HG02870 (cell line): Measurements from ENCODE around the gene MMP3.
"Not testable (repeated sequence)": the region's sequence is repeated elsewhere in the genome, so short reads cannot be mapped to it uniquely, and the experiment has no call there.

Source experiments
- ATAC-seq: cut with Tn5 transposase; IDR thresholded peaks from one replicate; pipeline ENCODE4 v1.9.1; 2021; ENCODE audit warnings: mild to moderate bottlenecking, moderate library complexity; ENCODE audit not compliant: unreplicated experiment

Gene MMP3

DNA sequence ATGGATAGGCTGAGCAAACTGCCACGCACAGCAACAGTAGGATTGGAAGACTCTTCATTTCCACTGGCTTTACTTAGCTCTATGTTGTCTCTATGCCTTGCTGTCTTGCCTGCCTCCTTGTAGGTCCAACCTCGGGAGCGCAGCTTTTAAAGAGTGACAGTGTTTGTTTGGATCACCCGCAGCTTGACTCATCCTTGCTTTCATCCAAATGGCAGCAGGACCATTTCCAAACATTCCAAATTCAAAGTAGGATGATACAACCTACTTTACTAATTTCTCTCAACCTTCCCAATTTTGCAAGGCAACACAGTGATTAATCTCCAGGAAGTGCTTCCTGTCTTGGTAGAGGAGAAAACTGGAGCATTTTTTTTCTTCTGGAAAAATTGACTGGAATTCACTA, at the start of gene MMP3:
TSS of gene MMP3 (minus strand) at position 121 of the 400 bp plus-strand sequence. CDS start at position 58, 63 bp downstream.
- ATAC-seq = no peak

DNA sequence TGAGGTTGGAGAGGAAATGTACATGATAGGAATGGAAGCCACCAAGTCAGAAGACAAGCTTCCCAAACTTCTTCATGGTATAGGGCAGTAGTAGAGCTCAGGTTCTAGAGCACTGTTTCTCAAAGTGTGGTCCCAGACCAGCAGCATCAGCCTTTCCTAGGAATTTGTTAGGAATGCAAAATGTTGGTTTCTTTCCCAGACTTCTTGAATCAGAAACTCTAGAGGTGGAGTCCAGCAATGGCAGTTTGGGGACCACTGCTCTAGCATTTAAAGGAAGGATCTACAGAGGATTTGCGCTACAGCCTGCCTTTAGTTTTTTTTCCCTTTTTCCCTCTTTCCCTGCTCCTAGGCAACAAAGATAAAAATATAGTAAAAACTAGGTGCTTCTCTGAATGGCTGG, 48.3 kb upstream of the MMP3 start:
- ATAC-seq = no peak

DNA sequence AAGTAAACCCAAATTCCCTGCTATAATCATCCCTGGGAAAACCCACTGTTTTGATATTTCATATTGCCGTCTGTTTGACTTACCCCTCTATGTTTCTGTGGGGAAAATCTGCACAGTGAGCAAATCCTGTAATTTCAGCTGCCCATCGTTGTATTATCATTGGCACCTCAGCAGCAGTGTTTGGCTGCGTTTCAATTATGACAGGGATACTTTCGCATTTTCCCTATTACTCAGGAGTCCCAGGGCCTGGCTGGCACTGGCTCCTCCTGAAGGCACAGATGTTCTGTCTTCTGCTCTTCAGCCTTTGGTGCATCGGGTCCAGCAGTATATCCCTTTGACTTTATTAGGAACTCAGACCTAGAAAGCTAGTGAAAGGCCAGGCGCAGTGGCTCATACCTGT, 43.6 kb upstream of the MMP3 start:
- ATAC-seq = no peak

DNA sequence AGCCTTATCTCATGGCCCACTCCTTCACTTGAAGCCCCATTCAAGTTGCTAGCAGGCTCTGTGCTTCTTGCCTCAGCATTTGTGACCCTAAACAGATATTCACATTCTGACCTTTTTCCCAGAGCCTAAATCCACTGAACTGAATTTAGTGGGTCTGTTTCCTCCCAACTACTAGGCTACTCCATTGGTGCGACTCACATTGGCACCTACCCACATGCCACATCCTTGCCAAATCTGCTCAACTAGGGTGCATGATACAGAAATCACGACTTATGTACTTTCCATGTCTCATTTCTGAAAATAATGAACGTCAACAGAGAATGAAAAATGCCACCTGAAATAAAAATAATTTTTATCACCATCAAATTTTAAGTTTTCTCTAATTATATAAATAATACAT, 39.7 kb upstream of the MMP3 start:
- no peak for ATAC-seq

DNA sequence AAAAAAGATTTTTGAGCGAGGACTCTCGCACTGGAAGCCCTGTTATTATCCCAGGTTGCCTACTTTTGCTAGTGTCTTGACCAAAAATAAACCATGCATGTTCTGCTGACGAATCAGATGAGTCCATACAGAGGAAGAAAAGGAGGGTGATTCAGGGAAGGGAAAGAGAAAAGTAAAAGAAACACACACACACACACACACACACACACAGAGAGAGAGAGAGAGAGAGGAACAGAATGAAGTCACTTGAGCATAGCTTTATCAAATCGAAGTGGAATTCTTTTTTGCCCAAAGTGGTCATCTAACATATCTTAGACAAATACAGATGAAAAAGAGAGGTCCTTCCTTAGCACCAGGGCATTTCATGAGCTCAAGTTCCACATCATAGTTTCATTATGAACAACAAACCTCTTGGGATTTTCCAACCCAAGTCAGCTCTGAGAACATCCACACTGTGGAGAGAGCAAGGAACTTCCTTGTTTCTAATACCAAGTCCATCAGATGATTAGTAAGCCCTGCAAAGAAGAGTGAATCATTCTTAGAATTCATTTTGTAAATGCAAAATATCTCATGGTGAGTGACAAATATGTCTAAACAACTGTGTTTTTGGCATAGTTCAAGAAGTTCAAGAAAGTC, 39.1 kb upstream of the MMP3 start:
- ATAC-seq = peak; percentile 78

DNA sequence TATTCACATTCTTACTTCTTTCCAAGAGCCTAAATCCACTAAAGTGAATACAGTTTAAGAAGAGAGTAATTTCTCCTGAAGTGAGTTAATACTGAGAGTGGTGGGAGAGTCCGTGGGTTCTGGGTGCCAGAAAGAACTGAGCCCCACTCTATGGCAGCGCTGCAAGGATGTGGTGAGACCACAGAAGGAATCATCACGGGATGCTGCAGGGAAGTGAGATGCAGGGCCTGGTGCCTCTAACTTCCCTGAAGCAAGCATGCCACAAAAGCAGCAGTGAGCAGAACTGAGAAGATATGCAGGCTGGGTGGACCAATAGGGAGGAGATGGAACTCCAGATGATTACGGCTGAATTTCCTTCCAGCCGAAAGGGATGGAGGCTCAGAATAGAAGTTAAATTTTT, 36.4 kb upstream of the MMP3 start:
- ATAC-seq = no peak

DNA sequence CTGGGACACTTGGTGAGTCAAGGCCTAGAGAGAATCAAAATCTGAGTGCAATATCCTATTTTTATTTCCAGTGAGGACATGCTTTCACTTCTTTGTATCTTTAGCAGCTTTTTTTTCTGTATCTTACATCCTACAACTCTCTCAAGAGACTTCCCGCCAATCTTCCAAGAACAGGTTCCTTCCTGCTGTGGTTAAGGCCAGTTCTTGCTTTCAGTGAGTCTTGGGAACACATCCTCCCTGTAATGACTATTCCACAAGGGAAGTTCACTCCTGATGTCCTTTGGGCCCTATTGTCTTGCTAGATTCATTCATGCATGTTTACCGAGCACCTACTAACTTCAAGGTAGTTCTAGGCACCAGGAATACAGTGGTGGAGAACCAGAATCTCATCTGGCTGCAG, 35.2 kb upstream of the MMP3 start:
- ATAC-seq = no peak

DNA sequence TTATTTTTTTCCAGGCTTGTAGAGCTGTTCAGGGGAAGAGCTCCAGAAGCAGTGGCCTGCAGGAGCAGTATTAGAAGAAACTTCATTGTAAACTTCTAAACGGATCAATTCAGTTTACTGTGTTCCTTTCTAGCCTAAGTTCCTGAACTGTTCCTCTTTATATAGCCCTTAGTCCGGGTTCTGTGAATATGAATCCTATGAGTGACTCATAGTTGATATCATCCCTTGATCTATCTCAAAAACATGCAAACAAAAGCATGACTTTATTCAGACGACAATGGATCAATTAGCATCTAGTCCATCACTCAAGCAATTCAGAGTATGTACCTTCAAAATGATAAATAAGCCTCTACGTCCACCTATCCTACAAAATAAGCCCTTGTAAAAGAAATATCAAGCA, 31.4 kb upstream of the MMP3 start, which contains the start of gene MMP12:
TSS of gene MMP12 (minus strand) at position 131 of the 400 bp plus-strand sequence. CDS start at position 86, 45 bp downstream.
- ATAC-seq = no peak

DNA sequence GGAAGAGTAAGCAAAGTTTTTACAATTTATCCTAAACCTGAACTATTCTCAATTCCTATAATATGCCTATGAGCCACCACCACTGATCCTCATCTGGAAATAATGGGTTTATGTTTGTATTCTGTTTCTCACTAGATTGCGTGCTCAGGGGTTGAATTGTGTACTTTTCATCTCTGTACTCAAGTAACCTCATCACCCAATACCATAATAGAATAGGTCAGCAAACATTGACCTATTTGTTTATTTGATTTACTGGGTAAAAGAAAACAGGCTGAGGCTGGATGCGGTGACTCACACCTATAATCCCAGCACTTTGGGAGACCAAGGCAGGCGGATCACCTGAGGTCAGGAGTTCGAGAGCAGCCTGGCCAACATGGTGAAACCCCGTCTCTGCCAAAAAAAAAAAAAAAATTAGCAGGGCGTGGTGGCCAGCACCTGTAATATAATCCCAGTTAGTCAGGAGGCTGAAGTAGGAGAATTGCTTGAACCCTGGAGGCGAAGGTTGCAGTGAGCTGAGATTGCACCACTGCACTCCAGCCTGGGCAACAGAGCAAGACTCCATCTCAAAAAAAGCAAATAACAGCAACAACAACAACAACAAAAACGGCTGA, 26.1 kb upstream of the MMP3 start:
- ATAC-seq = not testable (repeated sequence)

DNA sequence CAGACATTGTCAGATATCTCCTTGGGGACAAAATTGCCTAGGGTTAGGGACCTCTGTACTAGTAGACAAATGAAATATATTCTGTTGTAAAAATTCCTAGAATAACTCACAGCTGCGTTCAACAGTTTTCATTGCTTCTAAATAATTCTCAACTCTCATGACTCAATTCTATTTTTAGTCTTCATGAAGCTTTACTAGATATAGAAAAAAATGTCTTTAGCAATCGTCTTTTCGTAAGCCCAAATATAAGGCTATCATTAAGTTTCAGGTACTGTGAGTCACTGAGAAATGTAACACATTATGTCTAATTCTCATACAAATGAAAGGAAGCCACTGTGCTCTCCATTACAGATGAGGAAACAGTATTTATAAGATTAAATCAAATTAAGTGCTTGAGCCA, 24.9 kb upstream of the MMP3 start:
- ATAC-seq = no peak

DNA sequence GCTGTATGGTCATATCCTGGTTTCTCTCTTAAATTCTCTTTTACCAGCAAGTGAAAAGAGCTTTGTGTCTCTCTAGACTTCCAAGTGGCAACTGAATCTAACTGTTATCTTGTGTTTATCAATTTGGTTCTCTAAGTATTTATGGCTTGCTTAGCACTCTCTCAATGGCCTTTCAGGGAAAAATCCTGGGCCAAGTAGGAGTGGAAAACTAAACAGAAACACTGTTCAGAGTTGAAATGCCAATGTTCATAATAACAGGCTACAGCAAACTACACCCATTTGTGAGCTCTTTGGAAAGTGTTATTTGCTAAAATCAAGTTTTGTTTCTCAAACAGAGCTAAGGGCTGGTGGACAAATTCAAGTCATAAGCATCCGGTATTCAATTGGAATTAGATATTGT, 21.3 kb upstream of the MMP3 start:
- ATAC-seq = no peak

DNA sequence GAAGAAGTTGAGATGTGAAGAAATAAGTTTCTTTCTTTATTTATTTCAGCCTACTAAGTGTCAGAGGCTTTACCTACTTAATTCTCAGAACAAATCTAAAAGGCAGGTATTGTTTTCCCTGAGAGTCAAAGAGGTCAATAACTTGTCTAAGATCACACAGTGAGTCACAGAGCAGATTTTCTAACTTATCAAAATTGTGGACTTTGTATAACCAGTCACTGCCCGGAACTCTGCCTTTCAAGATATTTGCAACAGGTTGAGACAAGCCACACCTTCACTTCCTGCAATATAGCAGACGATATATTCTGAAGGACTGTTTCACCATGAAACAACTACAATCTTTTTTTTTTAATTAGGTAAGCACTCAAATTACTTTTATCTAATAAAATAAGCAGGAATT, 10.5 kb upstream of the MMP3 start:
- ATAC-seq = no peak

DNA sequence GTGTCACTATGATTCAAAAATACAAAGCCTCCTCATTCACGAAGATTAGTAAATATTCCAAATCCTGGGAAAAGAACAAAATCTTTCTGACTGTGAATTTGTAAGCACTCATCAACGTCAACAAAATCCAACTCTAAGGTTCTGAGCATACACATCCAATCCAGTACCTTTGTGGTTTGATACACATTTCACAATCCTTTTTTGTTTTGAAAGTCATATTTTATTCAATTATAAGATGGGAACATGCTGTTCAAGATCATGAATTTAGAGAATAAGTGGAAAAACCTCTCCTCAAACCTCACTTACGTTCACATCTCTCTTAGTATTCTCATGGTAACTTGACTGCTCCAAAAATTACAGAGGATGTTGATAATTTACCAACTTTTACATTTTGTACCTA, 9.6 kb upstream of the MMP3 start:
- ATAC-seq = no peak

DNA sequence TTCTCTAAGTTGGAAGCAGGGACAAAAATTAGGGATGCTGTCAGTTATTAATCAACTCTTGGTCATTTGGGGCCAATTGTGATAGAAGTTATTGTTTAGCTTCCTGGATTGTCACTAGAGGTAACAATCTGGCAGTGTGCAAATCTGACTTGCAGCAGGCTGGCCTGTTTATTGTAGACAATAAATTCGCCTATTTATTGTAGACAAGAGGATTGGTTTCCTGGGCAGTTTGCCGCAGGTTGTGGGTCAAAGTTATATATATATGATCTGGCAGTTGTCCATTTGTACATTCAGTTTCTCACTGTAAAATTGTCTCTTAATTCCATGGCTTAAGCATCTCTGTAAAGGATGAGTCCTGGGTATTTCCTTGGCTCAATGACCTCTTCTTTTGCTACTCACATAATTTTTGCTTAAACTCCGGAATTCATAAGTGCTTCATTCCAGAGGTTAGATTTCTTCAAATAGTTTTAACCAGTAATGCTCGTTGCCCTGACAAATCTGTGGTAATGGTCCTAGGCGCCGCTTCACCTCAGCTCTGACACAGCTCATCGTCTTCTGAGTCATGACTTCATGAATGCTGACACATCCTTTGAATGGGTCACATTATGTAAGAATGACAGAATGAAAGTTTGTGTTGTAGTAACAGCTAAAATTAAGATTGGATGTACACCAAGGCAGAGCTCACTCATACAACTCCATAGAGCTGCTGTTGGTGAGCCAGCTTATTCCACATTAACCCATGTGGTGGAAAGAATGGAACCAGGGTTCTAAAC, 7.8 kb upstream of the MMP3 start:
- ATAC-seq = no peak

DNA sequence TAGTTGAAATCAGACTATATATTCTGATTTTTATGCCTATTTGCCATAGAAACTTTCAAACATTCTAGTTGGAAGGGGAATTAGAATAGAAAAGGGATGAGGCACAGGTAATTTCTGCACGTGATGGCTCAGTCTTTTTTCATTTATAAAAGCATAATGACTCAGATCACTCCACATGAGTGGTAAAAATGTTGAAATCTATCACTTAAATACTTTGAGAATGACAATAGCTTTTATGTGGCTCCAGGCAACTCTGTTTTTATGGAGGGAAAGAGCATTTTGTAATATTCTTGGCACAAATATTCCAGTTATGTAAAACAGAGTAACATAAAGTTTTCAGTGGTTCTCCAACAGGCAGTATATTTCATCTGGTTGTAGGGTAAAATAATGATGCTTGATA, 5.9 kb upstream of the MMP3 start:
- no peak for ATAC-seq

DNA sequence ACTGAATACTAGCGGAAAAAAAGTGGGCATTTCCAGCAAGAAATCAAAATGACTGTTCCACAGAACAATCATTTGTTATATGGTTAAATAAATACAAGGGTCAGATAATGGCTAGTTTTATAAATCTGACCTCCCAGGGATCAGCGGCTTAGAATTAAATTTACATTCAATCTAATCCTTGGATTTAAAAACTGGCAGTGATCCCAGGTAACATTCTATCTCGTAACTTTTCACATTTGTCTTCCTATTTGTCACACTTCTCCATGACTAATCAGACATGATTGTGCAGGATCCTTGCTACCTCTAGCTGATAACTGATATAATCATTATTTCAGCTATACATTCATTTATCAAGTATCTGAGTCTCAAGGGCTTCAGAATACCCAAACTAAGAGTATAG, 2.9 kb upstream of the MMP3 start:
- no peak for ATAC-seq

DNA sequence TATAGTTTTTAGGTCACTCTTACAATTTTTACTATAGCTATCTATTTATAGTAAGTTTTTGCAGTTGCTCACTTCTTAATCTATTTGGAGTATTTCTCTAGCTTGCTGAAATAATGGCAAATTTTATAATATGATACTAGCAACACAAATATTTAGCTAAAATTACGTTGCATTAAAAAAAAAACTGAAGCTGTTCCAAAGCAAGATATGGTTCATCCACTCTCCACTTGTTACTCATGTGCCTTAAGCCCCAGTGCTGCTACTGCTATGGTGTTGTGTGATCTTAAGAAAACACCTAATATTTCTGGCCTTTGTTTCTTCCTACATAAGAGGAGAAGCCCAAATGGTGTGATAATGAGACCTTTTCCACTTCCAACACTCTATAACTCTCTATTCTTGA, 479 bp downstream of the MMP3 start:
- ATAC-seq = no peak

DNA sequence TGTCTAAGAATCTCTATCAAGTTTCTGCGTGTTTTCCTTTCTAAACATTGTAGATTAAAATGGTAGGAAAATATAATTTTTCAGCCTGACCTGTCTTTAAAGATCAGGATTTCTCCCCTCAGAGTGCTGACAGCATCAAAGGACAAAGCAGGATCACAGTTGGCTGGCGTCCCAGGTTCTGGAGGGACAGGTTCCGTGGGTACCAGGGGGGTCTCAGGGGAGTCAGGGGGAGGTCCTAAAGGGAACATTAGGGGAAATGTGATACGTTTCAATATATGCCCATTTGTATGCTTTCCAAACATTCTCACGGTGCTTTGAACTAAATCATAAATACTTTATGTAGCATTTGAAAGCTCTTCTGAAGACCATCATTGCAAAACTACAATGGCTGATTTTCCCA, 3.4 kb downstream of the MMP3 start:
- ATAC-seq = no peak

DNA sequence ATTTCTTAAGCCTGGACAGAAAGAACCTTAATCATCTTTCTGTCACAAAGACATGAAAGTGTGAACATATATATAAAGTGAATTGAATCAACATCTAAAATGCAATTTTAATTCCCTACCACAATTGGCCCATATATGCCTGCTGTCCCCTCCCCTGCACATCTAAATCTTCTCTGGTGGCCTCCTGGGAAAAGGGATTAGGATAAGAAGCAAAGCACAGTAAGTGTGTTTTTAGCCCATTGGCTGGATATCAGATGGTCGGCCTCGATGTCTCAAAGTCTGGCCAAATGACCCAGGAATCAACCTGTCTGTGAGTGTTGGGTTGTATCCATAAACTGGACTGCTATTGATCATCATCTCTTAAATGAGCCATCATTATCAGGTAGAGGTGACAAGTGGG, 5.8 kb downstream of the MMP3 start:
- no peak for ATAC-seq

DNA sequence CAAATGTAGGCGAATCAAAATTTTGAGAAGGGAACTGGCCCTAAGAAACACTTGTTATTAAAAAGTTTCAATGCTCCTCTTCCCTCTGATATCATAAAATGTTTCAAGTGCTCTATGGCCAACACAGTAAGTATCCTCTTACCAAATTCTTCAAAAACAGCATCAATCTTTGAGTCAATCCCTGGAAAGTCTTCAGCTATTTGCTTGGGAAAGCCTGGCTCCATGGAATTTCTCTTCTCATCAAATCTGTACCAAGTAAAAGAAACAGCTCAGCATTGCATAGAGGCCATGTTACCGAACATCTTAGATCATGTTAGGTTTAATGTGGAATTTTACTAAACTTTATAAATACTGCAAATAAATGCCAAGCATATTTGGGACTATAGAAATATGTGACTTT, 6.3 kb downstream of the MMP3 start:
- no peak for ATAC-seq

DNA sequence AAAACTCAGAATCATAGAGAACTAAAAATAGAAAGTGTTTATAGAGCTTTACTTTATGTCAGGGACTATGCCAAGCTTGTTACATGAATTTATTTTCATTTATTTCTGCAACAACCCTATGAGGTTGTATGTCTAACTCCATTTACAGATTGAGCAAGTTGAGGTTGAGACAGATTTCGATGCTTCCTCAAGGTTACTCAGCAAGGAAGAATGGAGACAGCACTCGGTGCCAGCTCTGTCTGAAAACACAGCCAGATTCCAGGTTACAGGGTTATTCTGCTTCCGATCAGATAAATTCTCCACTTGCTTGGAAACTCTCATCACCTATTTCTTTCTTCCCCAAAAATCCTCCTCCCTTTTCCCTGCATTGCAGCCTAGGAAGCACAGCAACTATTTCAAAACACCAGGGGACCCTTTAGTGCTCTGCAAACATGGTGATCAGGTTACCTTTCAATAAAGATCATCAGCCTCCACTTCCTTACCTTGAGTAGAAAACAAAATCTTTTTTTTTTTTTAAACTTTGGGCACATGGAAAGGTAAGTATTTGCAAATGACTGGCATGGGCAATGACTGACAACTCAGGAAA, 7.0 kb downstream of the MMP3 start:
- ATAC-seq = no peak

DNA sequence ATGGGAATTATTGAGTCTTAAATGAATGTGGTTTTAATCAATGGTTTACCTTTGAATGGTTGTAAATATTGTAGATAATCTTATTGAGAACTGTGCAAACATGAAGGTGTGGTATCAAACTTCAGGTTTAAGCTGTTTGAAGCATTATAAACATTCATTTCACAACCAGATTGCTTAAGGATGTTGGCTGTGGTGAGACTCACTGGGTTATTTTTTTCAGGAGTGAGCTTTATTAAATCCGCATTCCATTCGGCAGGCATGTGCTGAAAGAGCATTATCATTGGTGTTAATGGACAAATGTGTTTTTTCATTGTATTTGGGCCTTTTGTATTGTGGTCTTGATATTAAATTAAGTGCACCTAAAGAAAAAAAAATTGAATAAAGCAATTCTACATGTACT, 9.7 kb downstream of the MMP3 start:
- ATAC-seq = no peak
